AG10803 (cell line): ENCODE results near the gene NSG1.

Experiments
- DNase-seq: peaks from one replicate; pipeline ENCODE4 v3.0.0; 2010; ENCODE audit warnings: low read depth
- H3K4me3 ChIP-seq: 2 replicates; pipeline ENCODE4 v1.5.1; 2011; ENCODE audit warnings: mild to moderate bottlenecking, low read length, control low read depth
- TF ChIP-seq, protein P1 (sequence below): conservative IDR thresholded peaks from 2 replicates; pipeline ENCODE4 v1.5.1; 2011; ENCODE audit warnings: mild to moderate bottlenecking, low read length, control low read depth, inconsistent platforms

NSG1 gene

DNA sequence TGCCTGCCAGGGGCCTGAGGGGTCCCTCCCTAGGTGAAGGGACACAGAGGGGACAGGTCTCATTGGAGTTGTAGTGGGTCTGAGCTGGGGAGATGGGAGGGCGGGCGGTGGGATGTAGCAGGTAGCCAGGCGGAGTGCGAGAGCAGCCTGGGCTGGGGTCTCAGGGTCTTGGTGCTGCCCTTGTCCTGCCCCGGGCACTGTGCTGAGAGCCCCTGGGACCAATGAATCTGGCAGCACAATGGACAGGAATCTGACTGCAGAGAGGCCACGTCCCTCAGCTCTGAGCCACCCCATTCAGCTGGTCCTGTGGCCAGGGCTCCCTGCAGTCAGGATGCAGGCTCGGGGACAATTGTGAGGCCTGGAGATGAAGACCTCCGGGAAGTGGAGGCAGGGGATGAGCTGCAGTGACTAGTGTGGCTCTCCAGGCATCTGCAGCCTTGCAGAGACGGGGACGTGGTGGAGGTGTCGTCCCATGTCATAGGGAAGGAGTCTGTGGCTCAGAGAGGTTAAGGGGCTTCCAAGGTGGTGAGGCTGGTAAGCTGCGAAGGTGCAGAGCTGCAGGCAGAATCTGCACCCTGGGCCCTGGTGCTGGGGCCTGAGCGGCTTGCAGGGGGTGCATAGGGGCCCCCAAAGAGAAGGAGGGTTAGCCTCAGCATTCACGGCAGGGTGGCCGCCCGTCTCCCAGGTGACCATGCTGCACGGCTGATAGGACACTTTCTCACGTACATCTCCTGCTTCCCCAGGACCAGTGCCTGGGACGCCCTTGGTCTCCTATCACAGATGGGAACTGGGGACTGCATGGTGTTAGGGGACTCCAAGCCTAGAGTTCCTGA lies 20.6 kb downstream of the NSG1 start:
- no peak for DNase-seq
- TF ChIP-seq, protein P1, sequence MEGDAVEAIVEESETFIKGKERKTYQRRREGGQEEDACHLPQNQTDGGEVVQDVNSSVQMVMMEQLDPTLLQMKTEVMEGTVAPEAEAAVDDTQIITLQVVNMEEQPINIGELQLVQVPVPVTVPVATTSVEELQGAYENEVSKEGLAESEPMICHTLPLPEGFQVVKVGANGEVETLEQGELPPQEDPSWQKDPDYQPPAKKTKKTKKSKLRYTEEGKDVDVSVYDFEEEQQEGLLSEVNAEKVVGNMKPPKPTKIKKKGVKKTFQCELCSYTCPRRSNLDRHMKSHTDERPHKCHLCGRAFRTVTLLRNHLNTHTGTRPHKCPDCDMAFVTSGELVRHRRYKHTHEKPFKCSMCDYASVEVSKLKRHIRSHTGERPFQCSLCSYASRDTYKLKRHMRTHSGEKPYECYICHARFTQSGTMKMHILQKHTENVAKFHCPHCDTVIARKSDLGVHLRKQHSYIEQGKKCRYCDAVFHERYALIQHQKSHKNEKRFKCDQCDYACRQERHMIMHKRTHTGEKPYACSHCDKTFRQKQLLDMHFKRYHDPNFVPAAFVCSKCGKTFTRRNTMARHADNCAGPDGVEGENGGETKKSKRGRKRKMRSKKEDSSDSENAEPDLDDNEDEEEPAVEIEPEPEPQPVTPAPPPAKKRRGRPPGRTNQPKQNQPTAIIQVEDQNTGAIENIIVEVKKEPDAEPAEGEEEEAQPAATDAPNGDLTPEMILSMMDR: no peak
- H3K4me3 ChIP-seq: no peak overlapping the region

DNA sequence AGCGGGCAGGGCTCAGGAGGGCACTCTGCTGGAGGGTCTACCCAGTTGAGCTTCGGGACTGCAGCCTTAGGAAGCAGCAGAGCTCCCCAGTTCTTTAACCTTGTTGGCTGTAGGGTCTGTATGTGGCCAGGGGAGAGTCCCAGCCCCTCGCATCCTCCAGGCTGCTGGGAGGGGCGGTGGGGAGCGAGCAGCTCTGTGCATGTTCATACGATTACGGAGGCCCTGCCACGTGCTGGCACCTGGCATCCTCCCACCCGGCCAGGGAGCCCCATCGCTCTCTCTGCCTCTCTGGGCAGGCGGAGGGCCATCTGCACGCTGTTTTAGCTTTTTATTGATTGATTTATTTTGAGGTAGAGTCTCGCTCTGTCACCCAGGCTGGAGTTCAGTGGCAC lies 21.2 kb downstream of the NSG1 start:
- DNase-seq: no peak
- H3K4me3 ChIP-seq: no peak overlapping the region

DNA sequence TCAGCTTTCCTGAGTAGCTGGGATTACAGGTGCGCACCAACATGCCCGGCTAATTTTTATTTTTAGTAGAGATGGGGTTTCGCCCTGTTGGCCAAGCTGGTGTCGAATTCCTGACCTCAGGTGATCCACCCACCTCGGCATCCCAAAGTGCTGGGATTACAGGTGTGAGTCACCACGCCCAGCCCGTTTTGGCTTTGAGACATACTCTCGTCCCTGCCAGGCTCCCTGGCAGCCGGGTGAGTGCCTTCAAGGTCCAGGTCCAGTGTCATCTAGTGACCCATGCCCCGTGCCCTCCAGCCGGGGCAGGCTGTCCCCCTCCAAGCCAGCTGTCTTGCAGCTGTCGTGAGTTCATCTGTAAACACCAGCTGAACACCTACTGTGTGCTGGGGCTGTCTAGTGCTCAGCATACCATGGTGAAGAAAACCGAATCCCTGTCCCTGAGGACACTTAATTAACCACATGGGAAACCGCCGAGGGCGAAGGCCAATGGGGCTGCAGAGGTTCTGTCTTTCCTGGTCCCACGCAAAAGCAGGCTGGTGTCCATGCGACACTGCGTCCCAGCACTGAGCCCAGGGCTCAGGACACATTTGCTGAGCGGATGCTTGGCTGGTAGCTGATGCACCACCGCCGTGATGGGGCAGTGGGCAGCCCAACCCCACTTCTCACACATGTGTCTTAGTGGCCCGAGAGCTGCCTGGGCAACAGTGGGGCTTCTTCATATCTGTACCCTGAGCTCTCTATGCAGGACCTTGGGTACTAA lies 21.9 kb downstream of the NSG1 start:
- DNase-seq: no peak
- H3K4me3 ChIP-seq: no peak overlapping the region
- TF ChIP-seq, protein P1: no peak

More for the DNA sequence above, 21.2 kb downstream of the NSG1 start:
- TF ChIP-seq, protein P1: no peak

DNA sequence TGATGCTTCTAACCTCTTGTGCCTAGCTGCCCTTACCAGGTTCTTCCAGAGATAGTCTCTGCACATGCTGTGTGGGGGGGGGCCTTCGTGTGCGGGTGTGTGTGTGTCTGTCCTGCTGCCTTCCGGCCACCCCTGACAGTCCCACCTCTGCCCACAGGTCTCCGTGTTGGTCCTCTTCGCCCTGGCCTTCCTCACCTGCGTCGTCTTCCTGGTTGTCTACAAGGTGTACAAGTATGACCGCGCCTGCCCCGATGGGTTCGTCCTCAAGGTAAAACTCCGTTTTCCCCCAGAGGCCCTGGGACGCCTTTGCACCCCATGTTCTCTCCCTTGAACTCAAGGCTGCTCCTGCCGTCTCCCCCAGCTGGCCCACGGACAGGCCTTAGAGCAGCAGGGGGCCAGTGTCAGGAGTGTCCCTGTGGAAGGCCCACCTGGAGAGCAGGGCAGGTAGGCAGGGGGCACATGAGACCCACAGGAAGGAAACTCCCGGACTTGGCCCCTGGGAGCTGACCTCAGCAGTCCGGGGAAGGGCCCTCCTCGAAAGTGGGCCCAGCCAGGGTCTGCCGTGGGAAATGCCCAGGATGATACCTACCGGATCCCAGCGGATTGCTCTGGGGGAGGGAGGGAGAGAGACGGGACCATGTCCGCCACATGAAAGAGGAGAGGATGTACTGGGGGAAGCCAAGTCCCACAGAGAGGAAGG lies 22.7 kb downstream of the NSG1 start:
- no peak overlapping the region for H3K4me3 ChIP-seq
- no peak for DNase-seq
- TF ChIP-seq, protein P1: no peak

DNA sequence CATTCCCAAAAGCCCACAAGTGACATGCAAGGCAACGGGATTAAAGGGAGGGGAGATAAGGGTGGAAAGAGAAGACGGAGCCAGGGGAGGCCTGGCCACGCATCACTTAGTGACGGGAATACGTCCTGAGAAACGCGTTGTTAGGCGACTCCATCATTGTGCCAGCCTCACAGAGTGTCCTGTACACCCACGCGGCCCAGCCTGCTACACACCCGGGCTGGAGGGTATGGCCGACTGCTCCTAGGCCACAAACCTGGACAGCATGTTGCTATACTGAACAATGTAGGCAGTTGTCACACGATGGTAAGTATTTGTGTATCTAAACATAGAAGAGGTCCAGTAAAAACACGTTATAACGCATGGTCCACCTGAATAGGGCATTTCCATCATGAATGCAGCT lies 23.4 kb downstream of the NSG1 start:
- H3K4me3 ChIP-seq: no peak overlapping the region
- DNase-seq: no peak
- TF ChIP-seq, protein P1: no peak

DNA sequence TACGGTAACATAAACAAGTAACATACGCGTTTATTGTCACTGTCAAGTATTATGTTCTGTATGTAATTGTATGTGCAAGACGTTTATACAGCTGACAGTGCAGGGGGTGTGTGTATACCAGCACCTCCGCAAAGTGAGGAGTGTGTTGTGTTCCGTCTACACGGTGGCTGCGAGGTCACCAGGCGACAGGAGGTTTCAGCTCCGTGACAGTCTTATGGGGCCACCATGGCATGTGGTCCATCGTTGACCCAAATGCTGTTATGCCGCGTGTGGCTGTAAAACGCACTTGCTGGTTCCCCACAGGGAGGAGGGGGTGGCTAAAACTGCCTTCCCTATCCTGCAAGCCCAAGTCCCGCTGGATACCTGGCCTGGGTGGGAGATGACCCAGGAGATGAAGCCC lies 25.0 kb downstream of the NSG1 start:
- DNase-seq: no peak
- H3K4me3 ChIP-seq: no peak overlapping the region
- TF ChIP-seq, protein P1: no peak
